K562 (cell line): ENCODE results near the gene PACSIN2. TPM values are rescaled to one million over a fixed set of nuclear protein-coding genes. Genes with fewer than 3 reads are reported as not detected.

Experiments
- ATAC-seq: fragments of 200-7000 bp; cut with Tn5 transposase; 3 replicates; pipeline ENCODE4 v1.9.1; 2020; ENCODE audit warnings: moderate library complexity
- BruUV-seq: library from RNA; stranded (reverse); fragments of 400-500 nt; replicated peaks from 2 replicates; lab custom pipeline; 2021; lab: Mats Ljungman, UMichigan
- CTCF ChIA-PET: fragments of 300-600 bp; formaldehyde crosslinking; extraction: SDS; loops from one replicate; lab custom pipeline; 2021; ENCODE audit warnings: low intra/inter-chr PET ratio; lab: Yijun Ruan, JAX
- POLR2A ChIA-PET: fragments of 300-600, 350-650 bp; sonication (Branson Sonifier 250); formaldehyde crosslinking; extraction: SDS; loops from one replicate; lab custom pipeline; 2021; ENCODE audit warnings: antibody characterized with exemption, inconsistent platforms; lab: Yijun Ruan, JAX
- DNase-seq, 4 experiments: peaks; one replicate each; pipeline versions ENCODE4 v3.0.0 to v3.0.0-alpha.2; 2011 to 2018; ENCODE audit warnings: low spot score in 3 of 4, mixed read lengths in 3 of 4; ENCODE audit errors: extremely low read depth in 1 of 4
- FAIRE-seq: peaks from 2 replicates; lab custom pipeline; 2011; peaks lifted over from hg19 to GRCh38; lab: Jason Lieb, UNC
- H2AFZ ChIP-seq: 2 replicates; pipeline ENCODE4 v1.6.0; 2011; ENCODE audit warnings: low read depth, low read length, control low read depth, inconsistent platforms
- H3K27ac ChIP-seq: fragments of 200-600 bp; 3 replicates; pipeline ENCODE4 v1.8.0; 2011; ENCODE audit warnings: low read depth, mild to moderate bottlenecking, control low read depth, inconsistent platforms, low read length, moderate library complexity, mixed read lengths; ENCODE audit errors: extremely low read depth
- H3K27me3 ChIP-seq, 2 experiments: fragments of 300-600 bp in 1 of 2; 2 replicates in 1 of 2; 3 replicates in 1 of 2; pipeline versions ENCODE4 v1.6.0 to v1.8.0; 2011; ENCODE audit warnings: inconsistent platforms in 2 of 2, low read length in 2 of 2, mild to moderate bottlenecking in 1 of 2, mixed read lengths in 1 of 2, moderate library complexity in 1 of 2; ENCODE audit not compliant: control insufficient read depth in 2 of 2, insufficient read depth in 2 of 2
- H3K36me3 ChIP-seq: fragments of 300-600 bp; 3 replicates; pipeline ENCODE4 v1.8.0; 2011; ENCODE audit warnings: mild to moderate bottlenecking, low read length, inconsistent platforms; ENCODE audit not compliant: control insufficient read depth, insufficient read depth
- H3K4me1 ChIP-seq, 2 experiments: fragments of 200-600 bp in 1 of 2; replicated peaks in 1 of 2; 2 replicates in 1 of 2; 3 replicates in 1 of 2; pipeline versions ENCODE4 v1.5.1 to v1.8.0; 2011; ENCODE audit warnings: inconsistent platforms in 2 of 2, low read length in 2 of 2, mild to moderate bottlenecking in 1 of 2, mixed read lengths in 1 of 2, moderate library complexity in 1 of 2; ENCODE audit not compliant: control insufficient read depth in 2 of 2, insufficient read depth in 2 of 2
- H3K4me2 ChIP-seq: 2 replicates; pipeline ENCODE4 v1.6.1; 2011; ENCODE audit warnings: low read length, control low read depth, inconsistent platforms, mixed read lengths; ENCODE audit not compliant: insufficient read depth
- H3K4me3 ChIP-seq: fragments of 200-600 bp; sonication (generic), shearing (Covaris generic); 2 replicates; pipeline ENCODE4 v1.5.1; 2016; ENCODE audit warnings: control low read depth, inconsistent platforms
- H3K79me2 ChIP-seq: fragments of 200-600 bp; 3 replicates; pipeline ENCODE4 v1.8.0; 2011; ENCODE audit warnings: low read length, inconsistent platforms; ENCODE audit not compliant: control insufficient read depth, insufficient read depth
- H3K9ac ChIP-seq, 2 experiments: 2 replicates each; pipeline versions ENCODE4 v1.6.0 to v1.6.1; 2011; ENCODE audit warnings: low read depth in 2 of 2, low read length in 2 of 2, control low read depth in 1 of 2, inconsistent platforms in 1 of 2, mild to moderate bottlenecking in 1 of 2, mixed read lengths in 1 of 2; ENCODE audit not compliant: insufficient read depth in 1 of 2
- H3K9me1 ChIP-seq: one replicate; pipeline ENCODE4 v1.6.0; 2011; ENCODE audit warnings: inconsistent platforms, mild to moderate bottlenecking, low read length, moderate library complexity; ENCODE audit not compliant: control insufficient read depth, insufficient read depth
- H3K9me3 ChIP-seq: replicated peaks from 2 replicates; pipeline ENCODE4 v1.5.1; 2011; ENCODE audit warnings: low read depth, low read length, inconsistent platforms; ENCODE audit not compliant: control insufficient read depth, insufficient read depth
- H4K20me1 ChIP-seq: replicated peaks from 2 replicates; pipeline ENCODE4 v1.6.1; 2011; ENCODE audit warnings: low read length, inconsistent platforms, mixed read lengths; ENCODE audit not compliant: control insufficient read depth, insufficient read depth
- E4F1 ChIP-seq: fragments of 250-450 bp; sonication (Bioruptor Pico); IDR thresholded peaks from 2 replicates; pipeline ENCODE4 v1.5.0; 2021; ENCODE audit warnings: mild to moderate bottlenecking, borderline replicate concordance
- KLF6 ChIP-seq: fragments of 250-450 bp; sonication (Bioruptor Pico); IDR thresholded peaks from 2 replicates; pipeline ENCODE4 v1.4.0; 2020; ENCODE audit warnings: mild to moderate bottlenecking, moderate library complexity, borderline replicate concordance
- PPARD ChIP-seq: fragments of 250-450 bp; sonication (Bioruptor Pico); IDR thresholded peaks from 2 replicates; pipeline ENCODE4 v1.8.0; 2022; ENCODE audit warnings: inconsistent platforms, mild to moderate bottlenecking, moderate library complexity
- SMAD1 ChIP-seq: fragments of 150-350 bp; IDR thresholded peaks from 2 replicates; pipeline ENCODE4 v1.6.1; 2014; ENCODE audit warnings: low read length, low read depth; ENCODE audit not compliant: partially characterized antibody
- SMC3 ChIP-seq: conservative IDR thresholded peaks from 2 replicates; pipeline ENCODE4 v1.6.1; 2011; ENCODE audit warnings: low read depth, low read length, improper control_type of control experiment; ENCODE audit not compliant: insufficient read depth
- SRSF7 ChIP-seq: fragments of 200-400 bp; formaldehyde crosslinking; optimal IDR thresholded peaks from 2 replicates; pipeline ENCODE3; 2017; ENCODE audit warnings: mild to moderate bottlenecking, low read depth, low read length
- ZBTB7A ChIP-seq: IDR thresholded peaks from 2 replicates; pipeline ENCODE4 v1.6.1; 2011; ENCODE audit warnings: low read depth, mild to moderate bottlenecking, low read length, moderate library complexity, borderline replicate concordance; ENCODE audit not compliant: control insufficient read depth
- ZFP36 ChIP-seq: fragments of 150-350 bp; IDR thresholded peaks from 2 replicates; pipeline ENCODE4 v1.6.1; 2018; ENCODE audit warnings: low read length, low read depth; ENCODE audit not compliant: partially characterized antibody
- ZNF41 ChIP-seq: fragments of 250-450 bp; sonication (Bioruptor Pico); conservative IDR thresholded peaks from 2 replicates; pipeline ENCODE4 v1.4.0; 2020; ENCODE audit warnings: mild to moderate bottlenecking
- ZNF507 ChIP-seq: conservative IDR thresholded peaks from 2 replicates; pipeline ENCODE4 v1.6.1; 2017; ENCODE audit warnings: missing genetic modification characterization, missing compliant biosample characterization
- ZNF644 ChIP-seq: fragments of 200-800 bp; sonication (Bioruptor generic); IDR thresholded peaks from 2 replicates; pipeline ENCODE4 v1.6.1; 2016; ENCODE audit warnings: low read depth, missing genetic modification characterization, missing compliant biosample characterization
- ZNF778 ChIP-seq: fragments of 450-650 bp; formaldehyde crosslinking; IDR thresholded peaks from 2 replicates; pipeline ENCODE4 v1.4.0; 2020; ENCODE audit warnings: mild to moderate bottlenecking, moderate library complexity
- WGBS: fragments of 100-300 bp; shearing (Covaris generic); methylation state at CpG from one replicate; pipeline ENCODE4 v1.1.6; 2016; ENCODE audit warnings: low coverage, mixed read lengths; ENCODE audit not compliant: insufficient coverage; ENCODE audit errors: missing lambda C conversion rate; 5-methylcytosine and 5-hydroxymethylcytosine counted together
- in situ Hi-C: fragments of 300-500 bp; cut with MboI; formaldehyde crosslinking; loops from 4 replicates; pipeline ENCODE4 v1.15.0; 2018; ENCODE audit warnings: inconsistent platforms, mixed read lengths
- intact Hi-C: fragments of 100-400 bp; cut with micrococcal nuclease; formaldehyde crosslinking; loops from 2 replicates; pipeline ENCODE4 v1.14.2; 2022
- polyA plus RNA-seq, 8 experiments: library from polyadenylated mRNA; depleted of rRNA in 4 of 8; stranded (reverse) in 5 of 8; unstranded in 3 of 8; fragments of >200 nt; fragmentation: Nextera tagmentation in 2 of 8; fragmentation: Illumina TruSeq in 1 of 8; extraction: Ambion mirVana in 2 of 8; extraction: Trizol in 1 of 8; gene quantifications; 2 replicates each; pipeline versions ENCODE4 v1.2.1 to v1.2.3, GENCODE V29; 2011 to 2014; ENCODE audit warnings: inconsistent platforms in 1 of 8, missing spikeins in 1 of 8
- total RNA-seq, 7 experiments: library from RNA; depleted of rRNA in 6 of 7; stranded (reverse); fragments of >200 nt in 6 of 7; fragmentation: Illumina TruSeq in 2 of 7; extraction: Trizol in 2 of 7; gene quantifications; 2 replicates each; pipeline versions ENCODE4 v1.2.1 to v1.2.3, GENCODE V29; 2011 to 2021; ENCODE audit warnings: low replicate concordance in 1 of 7
- TF ChIP-seq, protein P1 (sequence below): sonication (generic); formaldehyde crosslinking; IDR thresholded peaks from 2 replicates; pipeline ENCODE4 v1.9.0; 2022; ENCODE audit warnings: mild to moderate bottlenecking, missing genetic modification reagents

Gene PACSIN2
- total and polyA plus RNA-seq, 9 of the 15 experiments (the other 6 are each of a cell fraction or from before 2014, with no cell fraction given): 0.45 to 45.1 (median 23.9) TPM

- in situ Hi-C loops (no loop called here), intact Hi-C loops (no loop called here)
- ATAC-seq (no peak), DNase-seq (no peak), FAIRE-seq (no peak)
- no peak overlapping the region for H3K4me2 ChIP-seq
- no peak overlapping the region for H3K27ac ChIP-seq
- H3K9me1 ChIP-seq: no peaks in the 10 kb centered on the region
- H3K9me3 ChIP-seq: no peaks in the 10 kb centered on the region
- ChIA-PET CTCF (no interaction called here), POLR2A (interaction anchor here (2.3 kb wide), 1 partner anchor 257 kb away, joined by 5 read pairs; no protein-coding TSS in a partner anchor)
- H3K4me1 ChIP-seq: peaks cover 0 to 4% of the 10 kb centered on the region in 2 experiments; a peak in 1 of 5 replicates
- BruUV-seq: no TSS peak
- H3K79me2 ChIP-seq: no peaks in the 10 kb centered on the region
- H2AFZ ChIP-seq: no peak overlapping the region
- WGBS: 91% methylated on average over 5 of the region's 9 CpGs
- H4K20me1 ChIP-seq: no peaks in the 10 kb centered on the region
- H3K4me3 ChIP-seq: no peak overlapping the region
- no peak for TF ChIP-seq PPARD (CRISPR knock-in tag)
- no peak for TF ChIP-seq SMAD1
- no peak for TF ChIP-seq ZFP36
- TF ChIP-seq ZNF778 (CRISPR knock-in tag): no peak
- no peak for TF ChIP-seq ZNF41
- no peak for TF ChIP-seq KLF6 (CRISPR knock-in tag)
- TF ChIP-seq, protein P1, sequence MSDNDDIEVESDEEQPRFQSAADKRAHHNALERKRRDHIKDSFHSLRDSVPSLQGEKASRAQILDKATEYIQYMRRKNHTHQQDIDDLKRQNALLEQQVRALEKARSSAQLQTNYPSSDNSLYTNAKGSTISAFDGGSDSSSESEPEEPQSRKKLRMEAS (CRISPR knock-in tag): no peak
- no peak for TF ChIP-seq SMC3
- TF ChIP-seq SRSF7: no peak
- TF ChIP-seq E4F1 (CRISPR knock-in tag): no peak
- TF ChIP-seq ZNF644: no peak
- TF ChIP-seq ZBTB7A: no peak
- no peak for TF ChIP-seq ZNF507
- H3K27me3 ChIP-seq: no peaks in the 10 kb centered on the region
- H3K9ac ChIP-seq: no peak overlapping the region; a peak in 1 of 4 replicates
- peaks cover 19% of the 10 kb centered on the region; the same call in 2 of the 3 replicates for H3K36me3 ChIP-seq
Observed at GRCh38 chr22:42872821-42873220, 142.1 kb downstream of the PACSIN2 start.
